Esophagus squamous epithelium (tissue), 4 donors: Measurements from ENCODE around the gene GPR78.
"Not testable (repeated sequence)": the region's sequence is repeated elsewhere in the genome, so short reads cannot be mapped to it uniquely, and the experiment has no call there.

ENCODE experiments used
- POLR2A ChIP-seq, 4 donors: fragments of 450-650 bp; IDR thresholded peaks; one replicate each; pipeline ENCODE4 v1.6.1; 2017; ENCODE audit warnings: antibody characterized with exemption in 4 of 4, mild to moderate bottlenecking in 4 of 4, moderate library complexity in 3 of 4
- TF ChIP-seq, protein P1 (sequence below), 6 experiments: fragments of 450-650 bp in 4 of 6; fragments of 200-600 bp in 2 of 6; sonication (generic) in 2 of 6; IDR thresholded peaks; one replicate each; pipeline ENCODE4 v1.5.1; 2016 to 2019; ENCODE audit warnings: antibody characterized with exemption in 6 of 6, mild to moderate bottlenecking in 4 of 6, moderate library complexity in 4 of 6

- TF ChIP-seq, protein P1, sequence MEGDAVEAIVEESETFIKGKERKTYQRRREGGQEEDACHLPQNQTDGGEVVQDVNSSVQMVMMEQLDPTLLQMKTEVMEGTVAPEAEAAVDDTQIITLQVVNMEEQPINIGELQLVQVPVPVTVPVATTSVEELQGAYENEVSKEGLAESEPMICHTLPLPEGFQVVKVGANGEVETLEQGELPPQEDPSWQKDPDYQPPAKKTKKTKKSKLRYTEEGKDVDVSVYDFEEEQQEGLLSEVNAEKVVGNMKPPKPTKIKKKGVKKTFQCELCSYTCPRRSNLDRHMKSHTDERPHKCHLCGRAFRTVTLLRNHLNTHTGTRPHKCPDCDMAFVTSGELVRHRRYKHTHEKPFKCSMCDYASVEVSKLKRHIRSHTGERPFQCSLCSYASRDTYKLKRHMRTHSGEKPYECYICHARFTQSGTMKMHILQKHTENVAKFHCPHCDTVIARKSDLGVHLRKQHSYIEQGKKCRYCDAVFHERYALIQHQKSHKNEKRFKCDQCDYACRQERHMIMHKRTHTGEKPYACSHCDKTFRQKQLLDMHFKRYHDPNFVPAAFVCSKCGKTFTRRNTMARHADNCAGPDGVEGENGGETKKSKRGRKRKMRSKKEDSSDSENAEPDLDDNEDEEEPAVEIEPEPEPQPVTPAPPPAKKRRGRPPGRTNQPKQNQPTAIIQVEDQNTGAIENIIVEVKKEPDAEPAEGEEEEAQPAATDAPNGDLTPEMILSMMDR (IDR thresholded peaks at IDR 0.05) = not testable (repeated sequence)
- not testable (repeated sequence) for TF ChIP-seq POLR2A (IDR thresholded peaks at IDR 0.05)
Observed at GRCh38 chr4:8630240-8630905, 50.2 kb downstream of the GPR78 start.
